Effector CD8-positive, alpha-beta T cell (primary cell): ENCODE results near the gene NR3C2.
"Not testable (repeated sequence)": the region's sequence is repeated elsewhere in the genome, so short reads cannot be mapped to it uniquely, and the experiment has no call there.

Experiments
- DNase-seq: peaks from one replicate; lab custom pipeline; 2025; lab: John Stamatoyannopoulos, UW

The NR3C2 gene

DNA sequence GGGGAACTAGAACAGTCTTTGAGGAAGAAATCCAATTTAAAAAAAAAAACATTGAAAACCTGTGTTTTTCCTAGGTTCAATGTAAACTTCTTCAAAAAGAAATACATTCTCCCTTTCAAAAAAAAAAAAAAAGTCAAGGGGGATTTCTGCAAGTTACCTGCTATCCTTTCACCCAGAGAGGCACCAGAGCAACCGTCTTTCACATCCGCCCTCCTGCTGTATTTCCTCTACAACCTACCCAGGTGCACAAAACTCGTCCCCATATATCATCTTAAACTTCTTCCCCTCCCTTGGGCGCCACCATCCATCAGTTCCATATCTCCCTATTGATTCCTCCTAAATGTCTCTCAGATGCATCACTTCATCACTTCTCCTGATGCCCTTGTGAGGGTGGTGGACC lies 74.5 kb downstream of the NR3C2 start:
- no peak for DNase-seq

DNA sequence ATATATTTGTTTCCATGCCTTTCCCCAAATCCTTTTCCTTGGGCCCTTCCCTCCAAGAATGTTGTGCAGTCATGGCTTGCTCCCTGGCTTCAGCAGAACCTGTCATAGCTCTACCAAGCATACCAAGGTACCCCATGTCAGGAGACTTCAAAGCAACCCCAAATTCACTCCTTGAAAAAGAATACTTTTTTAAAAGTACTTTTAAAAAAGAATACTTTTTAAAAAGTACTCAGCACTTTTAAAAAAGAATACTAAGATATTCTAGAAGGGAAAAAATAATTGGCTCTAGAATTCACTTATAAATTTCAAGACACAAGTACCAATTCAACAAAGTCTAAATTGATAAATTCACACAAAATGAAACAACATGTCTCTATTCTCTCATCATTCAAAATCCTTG lies 76.0 kb downstream of the NR3C2 start:
- DNase-seq: no peak

DNA sequence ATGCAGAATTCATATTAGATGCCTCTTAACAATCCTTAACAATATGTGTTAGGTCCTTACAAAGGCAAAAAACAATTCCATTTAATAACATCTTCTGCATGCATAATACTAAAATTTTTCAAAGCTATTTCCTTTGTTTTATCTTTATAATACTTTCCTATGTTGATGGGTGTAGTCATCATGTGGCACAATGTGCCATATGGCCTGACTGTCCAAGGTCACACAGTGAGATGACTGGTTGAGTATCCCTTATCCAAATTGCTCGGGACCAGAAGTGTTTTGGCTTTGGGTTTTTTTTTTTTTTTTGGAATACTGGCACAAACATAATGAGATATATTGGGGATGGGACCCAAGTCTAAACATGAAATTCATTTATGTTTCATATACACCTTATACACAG lies 77.7 kb downstream of the NR3C2 start:
- DNase-seq: no peak

DNA sequence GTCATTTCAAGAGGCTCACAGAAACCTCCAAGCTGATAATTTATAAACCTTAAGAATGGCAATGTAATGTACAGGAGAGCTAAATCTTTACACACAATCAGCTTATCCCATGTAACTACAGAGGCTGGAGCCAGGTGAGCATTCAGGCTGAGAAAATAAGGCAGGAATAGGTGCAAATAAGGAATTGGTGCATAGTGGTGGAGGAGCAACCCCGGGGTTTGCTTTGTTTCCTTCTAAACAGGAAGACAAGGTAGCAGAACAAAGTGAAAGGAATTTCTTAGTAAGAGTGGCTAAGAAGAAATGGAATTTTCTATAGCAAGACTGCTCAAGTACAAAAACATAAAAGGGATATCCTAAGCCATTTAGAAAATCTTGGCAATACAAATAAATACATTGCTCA lies 82.4 kb downstream of the NR3C2 start:
- DNase-seq: no peak

DNA sequence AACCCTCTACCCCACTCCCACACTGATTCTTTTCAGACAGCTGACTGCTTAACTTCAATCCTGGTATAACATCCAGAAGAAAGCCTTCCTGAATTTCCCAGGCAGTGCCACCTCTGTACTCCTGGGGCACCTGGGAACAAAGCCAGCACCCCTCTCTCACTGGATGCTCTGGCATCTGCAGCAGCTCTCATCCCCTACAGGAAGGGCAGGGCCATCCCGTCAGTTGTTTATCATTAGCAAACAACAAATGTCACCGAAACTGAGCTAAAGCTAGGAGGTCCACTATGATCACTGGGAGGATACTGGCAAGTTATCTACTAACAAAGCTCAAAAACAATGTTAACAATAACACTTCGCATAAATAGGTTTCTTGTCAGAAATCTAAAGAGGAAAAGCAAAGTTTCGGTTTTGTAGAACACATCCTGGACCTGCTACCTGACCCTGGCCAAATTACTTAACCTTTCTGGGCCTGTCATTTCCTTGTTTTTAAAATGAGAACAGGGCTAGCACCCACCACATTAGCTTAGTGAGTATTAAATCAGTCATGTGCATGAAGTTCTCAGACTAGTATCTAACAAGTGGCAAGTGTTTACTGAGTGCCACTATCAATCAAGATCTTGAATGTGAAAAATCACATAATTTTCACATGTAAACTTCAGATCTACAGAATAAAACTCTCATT lies 86.6 kb downstream of the NR3C2 start:
- DNase-seq: no peak

DNA sequence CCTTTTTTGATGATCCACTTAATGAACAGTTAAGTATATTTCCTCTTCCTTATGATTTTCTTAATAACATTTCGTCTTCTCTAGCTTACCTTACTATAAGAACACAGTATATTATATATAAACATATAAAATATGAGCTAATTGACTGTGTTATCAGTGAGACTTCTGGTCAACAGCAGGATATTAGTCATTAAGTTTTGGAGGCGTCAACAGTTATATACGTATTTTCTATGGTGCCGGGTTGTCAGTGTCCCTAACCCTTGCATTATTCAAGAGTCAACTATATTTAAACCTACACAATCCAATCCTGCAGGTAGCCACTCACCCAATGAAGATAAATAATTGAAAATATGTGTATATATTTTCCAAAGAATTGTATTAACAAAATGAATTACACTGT lies 88.0 kb downstream of the NR3C2 start:
- DNase-seq: no peak

DNA sequence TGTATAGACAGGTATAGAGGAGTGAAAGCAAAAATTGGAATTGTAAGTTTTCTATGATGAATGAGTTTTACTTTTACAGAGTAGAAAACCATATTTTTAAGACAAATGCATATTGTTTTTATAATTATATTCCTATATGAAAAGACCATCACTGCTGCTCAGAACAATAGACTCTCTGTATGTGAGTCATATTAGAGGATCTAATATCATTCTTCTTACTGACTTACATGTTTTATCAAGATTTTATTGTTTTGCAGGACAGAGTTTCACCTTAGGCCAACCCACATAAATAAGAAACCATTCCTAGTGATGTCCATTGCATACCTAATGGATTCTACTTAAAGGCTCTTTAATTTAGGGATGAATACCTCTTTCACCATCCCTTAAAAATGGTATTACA lies 88.6 kb downstream of the NR3C2 start:
- no peak for DNase-seq

DNA sequence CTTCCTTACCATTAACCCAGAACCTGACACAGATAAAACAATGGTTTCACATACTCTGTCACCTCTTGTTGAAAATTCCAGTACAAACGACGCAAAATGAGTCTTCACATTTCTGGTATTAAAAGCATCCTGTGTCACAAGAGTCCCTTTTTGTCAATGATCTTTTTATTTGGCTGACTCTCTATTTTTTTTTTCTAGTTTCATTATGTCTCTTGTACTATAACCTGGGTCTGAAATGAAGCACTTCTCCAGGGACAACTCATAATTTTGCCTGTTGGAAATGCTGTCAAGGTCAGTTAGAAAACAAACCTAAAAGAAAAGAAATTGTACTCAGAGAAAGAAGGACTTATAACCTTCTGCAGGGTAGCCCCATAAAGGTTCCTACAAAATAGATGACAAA lies 93.1 kb downstream of the NR3C2 start:
- DNase-seq: no peak

DNA sequence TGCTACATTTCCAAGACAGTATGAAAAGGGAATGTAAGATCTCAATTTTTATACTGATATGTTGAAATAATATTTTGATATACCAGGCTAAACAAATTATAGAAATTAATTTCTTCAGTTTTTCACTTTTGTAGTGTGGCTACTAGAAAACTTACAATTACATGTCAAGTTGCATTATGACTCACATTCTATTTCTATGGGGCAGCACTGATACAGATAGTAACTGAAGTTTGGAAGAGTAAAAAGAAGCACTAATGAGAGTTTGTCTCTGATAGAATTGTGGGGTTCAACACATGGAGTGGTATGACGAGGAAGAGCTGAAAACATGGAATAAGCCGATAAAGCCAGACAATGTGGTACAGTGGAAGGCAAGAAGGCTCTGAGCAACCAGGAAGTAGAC lies 95.6 kb downstream of the NR3C2 start:
- no peak for DNase-seq

DNA sequence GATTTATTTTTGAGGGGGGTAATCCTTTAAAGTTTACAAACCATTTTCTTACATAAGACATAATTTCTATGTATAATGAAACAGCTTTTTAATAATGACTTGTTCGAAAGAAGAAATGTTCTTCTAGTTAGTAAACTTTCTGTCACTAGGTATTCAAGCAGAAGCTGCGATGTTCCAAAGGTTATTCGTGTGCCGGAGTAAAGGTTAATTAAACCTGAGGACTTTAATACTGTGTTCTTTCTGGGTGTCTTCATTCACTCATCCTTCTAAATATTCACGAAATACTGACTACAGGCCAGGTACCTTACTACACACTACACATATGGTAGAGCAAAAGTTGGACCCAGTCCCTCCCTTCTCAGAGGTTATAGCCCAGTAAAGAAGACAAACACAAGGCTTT lies 96.7 kb downstream of the NR3C2 start:
- no peak for DNase-seq

DNA sequence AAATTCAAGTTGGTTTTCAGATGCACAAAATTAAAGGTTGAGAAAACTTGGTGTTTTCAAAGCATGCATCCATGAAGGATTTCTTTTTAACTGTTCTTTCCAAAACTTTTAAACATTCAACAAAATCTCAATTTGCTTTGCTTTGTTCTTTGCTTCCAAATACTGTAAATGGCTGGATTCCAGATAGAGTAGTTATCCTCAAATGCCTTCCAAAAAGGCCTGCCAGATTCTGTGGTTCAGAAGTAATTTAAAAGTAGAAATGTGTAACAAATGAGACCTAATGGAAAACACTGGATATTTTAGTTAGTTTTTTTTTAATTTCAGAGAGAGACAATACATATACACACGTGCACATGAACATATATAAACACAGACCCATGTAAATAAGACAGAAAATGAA lies 97.3 kb downstream of the NR3C2 start:
- no peak for DNase-seq

DNA sequence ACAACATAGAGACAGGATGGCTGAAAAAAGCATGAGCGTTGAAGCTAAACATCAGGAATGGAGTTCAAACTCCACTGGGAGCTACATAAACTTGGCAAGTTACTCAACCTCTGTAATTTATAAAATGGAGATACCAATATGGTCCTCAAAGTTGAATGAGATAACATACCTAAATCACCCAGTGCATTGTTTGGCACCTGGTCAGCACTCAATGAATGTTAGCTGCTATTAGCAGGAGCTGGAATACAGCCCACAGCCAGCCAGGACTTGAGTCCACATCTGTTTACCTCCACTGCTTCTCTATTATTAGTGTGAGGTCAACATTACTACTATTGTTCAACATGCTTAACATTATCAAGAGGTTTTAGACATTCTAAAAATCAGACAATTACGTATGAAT lies 97.9 kb downstream of the NR3C2 start:
- DNase-seq: no peak

DNA sequence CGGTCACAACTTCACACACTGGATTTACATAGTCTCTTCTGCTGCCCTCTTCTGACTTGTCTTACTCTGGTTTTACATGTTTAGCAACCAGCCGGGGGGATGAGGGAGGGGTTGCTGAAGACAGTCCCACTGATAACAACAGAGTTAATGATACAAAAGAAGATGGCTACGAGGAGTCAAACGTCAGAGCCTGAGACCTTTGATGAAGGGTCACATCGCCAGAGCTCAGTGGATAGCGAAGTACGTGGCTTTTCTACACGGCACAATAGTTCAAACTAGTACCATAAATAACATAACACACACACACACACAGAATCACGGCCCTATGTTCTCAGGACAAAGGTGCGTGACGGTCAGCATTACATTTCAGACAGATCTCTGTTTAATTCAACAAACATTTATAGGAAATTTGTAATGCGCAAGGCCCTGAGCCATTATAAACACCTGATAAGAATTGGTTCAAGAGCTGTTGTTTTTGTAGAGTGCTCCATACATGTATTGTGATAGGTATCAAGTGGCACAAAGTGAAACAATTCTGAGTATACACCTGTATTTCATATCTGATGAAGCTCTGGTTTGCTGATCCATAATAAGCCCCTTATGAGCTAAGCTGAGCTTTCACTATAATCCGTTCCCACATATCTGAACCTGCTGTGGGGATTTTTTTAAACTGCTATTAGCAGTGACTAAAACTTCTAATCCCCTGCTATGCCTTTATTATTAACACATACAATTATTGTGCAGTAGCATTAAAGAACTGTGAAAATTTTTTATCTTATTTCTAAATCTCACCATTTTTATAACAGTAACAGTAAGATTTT lies 100.0 kb downstream of the NR3C2 start:
- DNase-seq: no peak

DNA sequence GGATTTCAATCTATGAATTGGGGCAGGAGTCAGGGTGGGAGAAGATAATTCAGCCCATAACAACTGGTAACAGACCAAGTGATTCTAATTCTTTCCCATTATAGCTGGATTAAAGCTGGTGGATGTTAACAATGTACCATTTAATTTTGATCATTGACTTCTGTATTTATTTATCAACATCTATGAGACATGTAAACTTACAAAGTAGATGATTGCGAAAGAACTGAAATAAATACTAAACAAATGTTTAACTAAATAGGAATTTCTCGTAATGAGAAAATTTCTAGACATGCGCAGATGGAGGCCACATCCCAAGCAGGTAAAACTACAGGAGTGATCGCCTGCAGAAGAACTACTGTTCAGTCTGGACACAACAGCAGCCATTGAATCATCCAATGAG lies 107.1 kb downstream of the NR3C2 start:
- DNase-seq: no peak

DNA sequence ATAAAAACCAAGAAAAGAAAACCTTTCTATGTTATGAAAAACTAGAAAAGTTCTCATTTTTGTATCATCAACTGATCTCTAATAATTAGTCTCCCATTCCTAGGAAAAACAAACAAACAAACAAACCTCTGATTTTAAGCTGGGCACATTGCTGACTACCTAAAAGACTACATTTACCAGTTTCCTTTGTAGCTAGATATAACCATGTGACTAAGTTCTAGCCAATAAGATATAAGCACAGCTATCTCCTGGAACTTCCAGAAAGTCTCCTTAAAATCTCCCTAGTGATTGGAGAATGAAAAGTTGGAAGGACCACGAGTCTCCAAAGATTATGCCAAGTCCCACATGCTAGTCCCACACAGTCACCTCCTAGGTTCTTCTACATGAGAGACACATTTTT lies 108.9 kb downstream of the NR3C2 start:
- DNase-seq: no peak

DNA sequence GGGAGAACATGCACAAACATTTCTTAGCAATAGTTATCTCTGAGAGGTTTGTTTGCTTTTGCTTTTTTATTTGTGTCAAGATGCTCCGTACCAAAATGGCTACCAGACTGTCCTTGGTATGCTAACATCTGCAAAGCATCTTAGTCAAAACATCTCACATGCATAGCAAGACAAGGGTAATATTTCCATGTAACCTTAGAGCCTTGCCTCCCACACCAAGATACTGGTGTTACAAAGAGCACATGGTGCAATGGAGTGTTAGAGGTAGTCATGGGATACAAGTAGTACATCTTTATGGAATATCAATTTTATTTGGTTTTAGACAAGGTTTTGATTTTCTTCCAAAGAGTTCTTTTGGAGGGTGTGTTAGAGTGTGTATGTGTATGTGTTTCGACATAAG lies 109.7 kb downstream of the NR3C2 start:
- DNase-seq: no peak

DNA sequence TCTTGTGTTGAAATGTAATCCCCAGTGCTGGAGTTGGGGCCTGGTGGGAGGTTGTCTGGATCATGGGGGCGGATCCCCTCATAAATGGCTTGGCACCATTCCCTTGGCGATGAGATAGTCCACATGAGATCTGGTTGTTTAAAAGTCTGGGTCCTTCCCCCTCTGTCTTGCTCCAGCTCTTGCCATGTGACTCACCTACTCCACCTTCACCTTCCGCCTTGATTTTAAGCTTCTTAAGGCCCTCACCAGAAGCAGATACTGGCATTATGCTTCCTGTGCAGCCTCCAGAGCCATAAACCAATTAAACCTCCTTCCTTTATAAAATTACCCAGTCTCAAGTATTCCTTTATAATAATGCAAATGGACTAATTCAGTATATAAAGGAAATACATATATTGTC lies 111.5 kb downstream of the NR3C2 start:
- DNase-seq: no peak

DNA sequence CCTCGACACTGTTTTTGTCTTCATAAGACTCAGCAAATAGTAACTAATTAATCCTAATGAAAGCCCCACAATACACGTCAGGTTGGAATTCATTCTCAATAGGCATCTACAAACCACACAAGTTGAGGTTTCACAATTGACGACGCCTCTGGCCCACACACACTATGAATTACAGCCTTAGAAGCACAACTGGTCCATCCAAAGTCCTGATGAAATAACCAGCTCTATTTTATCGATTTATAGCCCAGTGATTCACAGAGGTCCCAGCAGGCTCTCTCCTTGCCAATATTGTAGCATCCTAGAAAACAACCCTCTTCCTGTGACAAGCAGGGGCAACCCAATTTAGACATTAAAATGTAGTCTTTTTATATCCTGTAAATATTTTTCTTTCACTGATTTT lies 112.1 kb downstream of the NR3C2 start:
- DNase-seq: no peak

DNA sequence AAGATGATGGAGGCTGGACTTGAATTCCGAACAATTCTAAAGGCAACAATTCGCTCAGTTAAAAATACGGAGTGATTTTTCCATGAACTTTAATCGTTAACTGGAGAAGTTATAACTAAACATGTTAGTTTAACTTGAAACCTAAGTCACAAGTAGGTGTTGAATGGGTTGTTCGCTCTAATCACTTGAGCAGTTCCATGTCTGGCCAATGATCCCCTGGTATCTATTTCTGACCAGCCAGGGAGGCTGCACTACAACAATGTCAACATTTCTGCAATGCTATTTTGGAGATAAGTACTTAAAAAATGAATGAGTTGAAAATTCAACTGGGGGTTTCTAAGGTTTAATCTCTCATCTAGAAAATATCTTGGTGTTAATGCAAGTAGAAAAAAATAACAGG lies 112.5 kb downstream of the NR3C2 start:
- DNase-seq: no peak

DNA sequence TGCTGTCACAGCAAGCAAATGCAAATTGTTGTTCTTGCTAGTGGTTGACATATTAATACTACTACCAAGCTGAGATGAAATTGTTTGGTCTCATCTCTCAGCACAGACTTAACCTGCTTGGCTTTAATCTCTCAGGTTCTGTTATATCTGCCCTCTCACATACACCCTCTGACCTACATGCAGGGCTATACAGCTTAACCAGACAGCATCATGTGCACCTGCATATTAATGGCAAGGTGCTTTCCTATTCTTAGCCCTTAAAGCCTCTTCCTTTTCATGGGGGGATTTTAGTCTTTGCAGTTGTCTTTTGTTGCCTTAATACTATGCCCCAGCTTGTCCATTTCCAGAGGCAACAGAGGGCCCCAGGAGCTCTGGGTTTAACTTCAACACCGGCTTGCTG lies 114.5 kb downstream of the NR3C2 start:
- DNase-seq: no peak

DNA sequence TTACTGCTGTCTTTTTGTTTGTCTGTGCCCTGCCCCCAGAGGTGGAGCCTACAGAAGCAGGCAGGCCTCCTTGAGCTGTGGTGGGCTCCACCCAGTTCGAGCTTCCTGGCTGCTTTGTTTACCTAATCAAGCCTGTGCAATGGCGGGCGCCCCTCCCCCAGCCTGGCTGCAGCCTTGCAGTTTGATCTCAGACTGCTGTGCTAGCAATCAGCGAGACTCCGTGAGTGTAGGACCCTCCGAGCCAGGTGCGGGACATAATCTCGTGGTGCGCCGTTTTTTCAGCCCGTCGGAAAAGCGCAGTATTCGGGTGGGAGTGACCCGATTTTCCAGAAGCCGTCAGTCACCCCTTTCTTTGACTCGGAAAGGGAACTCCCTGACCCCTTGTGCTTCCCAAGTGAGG lies 118.9 kb downstream of the NR3C2 start:
- not testable (repeated sequence) for DNase-seq

DNA sequence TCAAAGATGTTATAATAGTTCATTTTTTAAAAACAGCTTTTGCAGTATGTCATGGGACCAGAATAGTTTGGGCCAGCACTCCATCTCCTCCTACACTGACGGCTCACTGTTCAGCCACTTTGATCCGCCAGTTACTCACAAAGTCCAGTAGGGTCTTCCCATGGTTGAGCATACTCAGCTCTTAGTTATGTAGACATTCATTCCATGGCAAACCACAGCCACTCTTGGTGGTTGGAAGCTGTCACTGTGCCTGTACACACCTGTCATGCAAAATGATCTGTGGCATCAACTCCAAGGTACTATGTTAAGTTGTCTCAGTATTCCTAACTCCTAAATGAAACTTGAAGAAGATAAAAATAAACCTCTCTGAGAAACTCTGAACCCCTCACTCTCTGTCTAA lies 127.2 kb downstream of the NR3C2 start:
- no peak for DNase-seq

DNA sequence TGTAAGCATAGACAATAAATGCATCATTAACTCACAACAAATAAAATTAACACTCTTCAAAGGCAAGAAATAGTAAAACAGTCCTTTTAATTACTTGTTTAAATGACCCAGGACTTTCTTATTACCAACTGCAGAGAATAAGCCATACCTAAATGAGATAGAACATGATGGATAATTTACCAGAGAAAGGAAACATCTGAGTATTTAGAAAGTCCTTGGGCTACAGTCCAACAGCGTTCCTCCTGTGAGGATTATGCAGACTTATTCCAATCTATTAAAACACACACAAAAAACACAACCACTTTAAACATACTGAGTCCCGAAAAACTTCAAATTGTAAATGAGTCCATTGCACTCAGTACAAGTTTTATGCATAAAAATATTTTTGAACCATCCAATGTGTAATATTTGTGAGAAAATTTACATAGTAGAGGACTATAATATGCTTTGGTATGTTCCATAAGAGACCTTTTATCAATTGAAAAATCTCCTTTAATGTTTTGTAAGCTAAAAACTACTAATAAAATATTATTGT lies 129.2 kb downstream of the NR3C2 start:
- no peak for DNase-seq

DNA sequence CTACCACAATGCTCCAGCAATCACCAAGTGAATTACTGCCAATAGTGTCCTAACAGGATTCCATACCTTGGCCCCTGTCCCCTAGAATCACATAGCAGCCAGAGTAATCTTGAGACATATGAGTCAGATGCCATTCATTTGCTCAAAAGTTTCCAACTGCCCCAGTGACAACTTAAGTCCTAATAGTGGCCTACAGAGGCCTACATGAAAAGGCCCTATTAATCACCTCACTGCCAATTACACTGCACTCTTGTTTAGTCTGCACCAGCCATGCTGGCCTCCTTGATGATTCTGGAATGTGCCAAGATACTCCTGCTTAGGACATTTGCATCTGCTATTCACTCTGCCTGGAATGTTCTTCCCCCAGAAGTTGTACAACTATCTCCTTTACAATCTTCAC lies 130.7 kb downstream of the NR3C2 start:
- DNase-seq: no peak
